Measurements from ENCODE around the gene GET4. TPM values are rescaled to one million over a fixed set of nuclear protein-coding genes. Genes with fewer than 3 reads are reported as not detected.
A peak's percentile ranks its signal among the peaks of the same experiment; 100 is the strongest.

Gene GET4, protein sequence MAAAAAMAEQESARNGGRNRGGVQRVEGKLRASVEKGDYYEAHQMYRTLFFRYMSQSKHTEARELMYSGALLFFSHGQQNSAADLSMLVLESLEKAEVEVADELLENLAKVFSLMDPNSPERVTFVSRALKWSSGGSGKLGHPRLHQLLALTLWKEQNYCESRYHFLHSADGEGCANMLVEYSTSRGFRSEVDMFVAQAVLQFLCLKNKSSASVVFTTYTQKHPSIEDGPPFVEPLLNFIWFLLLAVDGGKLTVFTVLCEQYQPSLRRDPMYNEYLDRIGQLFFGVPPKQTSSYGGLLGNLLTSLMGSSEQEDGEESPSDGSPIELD
- 10 to 100 TPM in 3 of 4 donors, 1 to 10 TPM in 1; 6.1 to 39.4 (median 26.7) TPM for total RNA-seq

- DNase-seq, result peak; percentile 96 to 98
- intact Hi-C loops (cut with DNase I; ENCODE audit: low total_unique reads), result loop anchor here (10.0 kb wide), 1 partner anchor 92 kb away; no protein-coding TSS in a partner anchor
- peak; percentile 87 to 93 for TF ChIP-seq POLR2A (IDR thresholded peaks at IDR 0.05)
- TF ChIP-seq CTCF (IDR thresholded peaks at IDR 0.05), result peak in 3 of 4 experiments; percentile 43 to 56 (median 45)
Observed at GRCh38 chr7:876077-876971, at the start of gene GET4. TSS of gene GET4 (plus strand) at chr7:876554. CDS start at chr7:876646, 92 bp downstream.

GRCh38 chr7:828793-829561 lies 47.4 kb upstream of the GET4 start:
- no peaks in the 10 kb centered on the region for H3K36me3 ChIP-seq
- no peak overlapping the region for H3K4me3 ChIP-seq
- peak overlapping the region; percentile 86 to 99 for H3K27ac ChIP-seq
- TF ChIP-seq POLR2A (IDR thresholded peaks at IDR 0.05), result no peak
- no peak for TF ChIP-seq CTCF (IDR thresholded peaks at IDR 0.05)
- DNase-seq, result no peak
- peaks cover 27 to 28% of the 10 kb centered on the region in 2 donors for H3K4me1 ChIP-seq
- H3K27me3 ChIP-seq, result no peaks in the 10 kb centered on the region
- no peaks in the 10 kb centered on the region for H3K9me3 ChIP-seq
- intact Hi-C loops (cut with DNase I; ENCODE audit: low total_unique reads), result no loop called here

More at GRCh38 chr7:876077-876971, at the start of gene GET4:
- Histone ChIP-seq H3K4me1 (peaks cover 10 to 20% of the 10 kb centered on the region in 2 donors), H3K36me3 (no peaks in the 10 kb centered on the region), H3K27me3 (no peaks in the 10 kb centered on the region), H3K4me3 (peak within 1 kb of the TSS; percentile 73 to 74), H3K9me3 (no peaks in the 10 kb centered on the region), H3K27ac (peak within 1 kb of the TSS; percentile 87 to 91)

DNA sequence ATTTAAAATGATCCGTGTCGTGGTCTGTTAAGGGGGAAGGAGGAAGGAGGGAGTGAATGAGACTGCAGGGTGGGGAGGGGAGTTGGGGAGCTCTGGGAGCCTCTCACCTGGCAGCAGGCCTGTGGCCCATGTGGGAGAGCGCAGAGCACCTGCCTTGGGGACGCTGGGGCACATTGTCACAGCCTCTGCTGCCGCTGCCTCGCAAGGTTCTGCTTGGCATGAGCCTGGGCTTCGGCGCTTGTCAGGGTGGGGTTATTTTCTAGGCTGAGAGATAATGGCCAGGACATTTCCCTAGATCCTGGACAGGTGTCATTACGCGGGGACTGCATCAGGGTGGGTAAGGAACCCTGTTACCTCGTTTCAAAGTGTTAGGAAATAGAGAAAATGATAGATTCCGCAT lies 46.3 kb upstream of the GET4 start:
- peak overlapping the region; percentile 86 to 99 for H3K27ac ChIP-seq
- TF ChIP-seq CTCF (IDR thresholded peaks at IDR 0.05) (no peak), POLR2A (IDR thresholded peaks at IDR 0.05) (no peak)
- intact Hi-C loops (cut with DNase I; ENCODE audit: low total_unique reads), result no loop called here
- no peak for DNase-seq
- H3K27me3 ChIP-seq, result no peaks in the 10 kb centered on the region
- H3K4me1 ChIP-seq, result peaks cover 30 to 32% of the 10 kb centered on the region in 2 donors
- no peaks in the 10 kb centered on the region for H3K9me3 ChIP-seq
- no peak overlapping the region for H3K4me3 ChIP-seq
- no peaks in the 10 kb centered on the region for H3K36me3 ChIP-seq

DNA sequence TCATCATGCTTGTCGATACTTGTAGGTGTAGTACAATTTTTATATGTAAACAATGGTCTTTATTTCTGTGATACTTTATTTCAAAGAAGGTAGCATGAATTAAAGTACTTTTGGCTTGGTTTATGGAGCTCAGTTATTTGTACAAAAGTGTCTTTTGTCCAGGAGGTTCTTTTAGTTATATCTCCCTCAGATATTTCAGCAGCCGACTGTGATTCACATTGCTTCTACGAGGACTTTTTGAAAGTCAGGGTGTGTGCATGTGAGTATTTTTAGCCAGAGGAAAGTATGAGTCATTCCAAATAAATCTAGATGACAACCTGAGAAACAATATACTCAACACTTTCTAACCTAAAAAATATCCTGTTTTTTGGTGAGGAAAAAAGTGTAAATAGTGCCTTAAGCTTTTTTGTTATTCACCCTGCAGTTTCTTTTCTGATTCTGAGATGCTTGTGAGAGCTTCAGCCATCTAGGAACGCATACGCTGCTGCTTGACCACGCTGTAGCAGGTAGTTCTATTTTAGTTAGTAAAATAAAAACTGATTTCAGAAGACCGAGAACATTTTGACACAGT lies 44.7 kb upstream of the GET4 start:
- H3K27me3 ChIP-seq, result no peaks in the 10 kb centered on the region
- DNase-seq, result peak in 1 of 2 donors; percentile 73
- no peaks in the 10 kb centered on the region for H3K9me3 ChIP-seq
- H3K36me3 ChIP-seq, result no peaks in the 10 kb centered on the region
- peaks cover 31 to 34% of the 10 kb centered on the region in 2 donors for H3K4me1 ChIP-seq
- peak overlapping the region; percentile 13 for H3K4me3 ChIP-seq
- intact Hi-C loops (cut with DNase I; ENCODE audit: low total_unique reads), result no loop called here
- H3K27ac ChIP-seq, result peak overlapping the region; percentile 86 to 99
- TF ChIP-seq POLR2A (IDR thresholded peaks at IDR 0.05) (peak; percentile 36 to 66), CTCF (IDR thresholded peaks at IDR 0.05) (no peak)
